ELR (cell line): ENCODE results near the gene IQSEC1.

Source experiments
- DNase-seq: peaks from one replicate; pipeline ENCODE4 v3.0.0-alpha.2; 2015; ENCODE audit warnings: low read depth

Gene IQSEC1

DNA sequence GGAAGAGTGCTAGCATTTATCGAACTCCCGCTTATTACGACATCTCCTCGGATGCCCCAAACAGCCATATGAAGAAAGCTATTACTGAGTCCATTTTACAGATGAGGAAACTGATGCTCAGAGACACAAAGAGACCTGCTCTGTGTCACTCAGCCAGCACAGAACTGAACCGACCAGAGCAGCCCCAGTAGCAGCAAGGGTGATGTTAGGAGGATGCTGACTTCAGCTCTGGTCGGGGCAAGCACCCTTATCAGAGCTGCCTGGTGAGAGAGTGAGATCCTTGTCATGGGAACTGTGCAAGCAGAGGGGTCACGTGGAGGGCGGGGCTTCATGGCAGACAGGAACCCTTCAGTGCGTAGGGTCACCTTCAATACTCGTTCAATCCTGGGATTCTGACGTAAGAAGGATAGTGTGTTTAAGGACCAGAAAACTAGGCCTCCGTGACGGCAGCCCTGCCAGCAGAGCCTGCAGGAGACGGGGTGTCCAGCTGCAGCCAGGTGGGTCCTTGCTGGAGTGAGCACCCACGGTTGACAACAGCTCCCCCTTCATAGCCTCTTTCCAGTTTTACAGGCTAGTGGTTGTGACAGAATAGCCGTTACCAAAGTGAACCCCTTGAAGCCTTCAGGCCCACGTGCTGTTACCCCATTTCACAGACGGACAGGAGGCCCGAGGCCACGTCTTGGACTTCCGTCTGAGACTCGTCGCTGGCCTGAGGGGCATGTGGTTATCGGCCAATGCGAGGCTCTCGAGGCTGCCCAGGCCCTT lies 12.0 kb upstream of the IQSEC1 start:
- no peak for DNase-seq

DNA sequence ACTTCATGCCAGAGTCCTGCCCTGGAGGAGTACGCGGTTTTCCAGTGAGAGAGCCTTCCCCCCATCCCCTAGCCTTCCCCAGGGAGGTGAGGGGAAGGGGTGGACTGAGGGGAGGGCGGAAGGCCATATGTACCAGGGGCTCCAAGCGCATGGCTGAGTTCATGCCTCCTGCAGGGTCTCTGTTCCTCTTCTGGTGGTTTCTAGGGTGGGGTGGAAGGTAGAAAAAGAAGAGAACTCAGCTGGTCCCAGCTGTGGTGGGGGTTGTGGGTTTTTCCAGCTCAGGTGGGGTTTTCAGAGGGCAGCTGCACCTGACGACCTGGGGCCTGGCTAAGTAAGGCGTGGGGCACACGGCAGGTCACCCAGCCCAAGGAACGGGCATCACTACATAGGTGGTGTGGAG lies 10.7 kb upstream of the IQSEC1 start:
- no peak for DNase-seq

DNA sequence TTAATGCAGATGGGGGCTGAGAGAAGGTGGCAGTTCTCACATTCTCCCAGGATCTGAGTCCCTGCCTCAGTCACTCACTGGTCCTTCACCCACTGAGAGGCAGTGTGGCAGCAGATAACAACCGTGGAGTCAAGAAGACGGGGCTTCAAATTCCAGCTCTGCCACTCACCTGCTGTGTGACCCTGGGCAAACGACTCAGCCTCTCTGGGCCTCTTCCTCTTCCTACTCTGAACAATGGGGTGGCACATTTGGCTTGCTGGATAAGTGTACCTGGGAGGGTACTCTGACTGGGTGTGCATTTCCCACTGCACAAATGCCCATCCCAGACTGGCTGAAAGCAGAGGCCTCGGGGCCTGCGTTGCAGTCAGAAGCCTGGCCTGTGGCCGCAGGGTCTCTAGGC lies 10.0 kb upstream of the IQSEC1 start:
- DNase-seq = no peak

DNA sequence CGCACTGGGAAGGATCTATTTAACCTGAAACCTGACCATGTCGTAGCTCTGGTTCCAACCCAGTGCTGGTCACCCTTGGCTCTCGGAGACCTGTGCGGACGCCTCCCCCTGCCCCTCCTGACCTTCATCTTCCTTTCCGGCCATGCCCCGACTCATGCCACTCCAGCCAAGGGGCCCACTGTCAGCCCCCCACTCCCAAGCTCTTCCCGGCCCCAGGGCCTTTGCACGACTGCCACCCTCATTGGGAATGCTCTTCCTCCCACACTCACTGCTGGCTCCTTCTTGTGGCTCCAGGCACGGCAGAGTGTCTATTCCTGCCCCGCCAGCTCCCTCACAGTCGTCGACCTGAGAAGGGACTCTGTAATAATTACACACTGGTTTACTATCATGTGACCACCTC lies 9.4 kb upstream of the IQSEC1 start:
- no peak for DNase-seq

DNA sequence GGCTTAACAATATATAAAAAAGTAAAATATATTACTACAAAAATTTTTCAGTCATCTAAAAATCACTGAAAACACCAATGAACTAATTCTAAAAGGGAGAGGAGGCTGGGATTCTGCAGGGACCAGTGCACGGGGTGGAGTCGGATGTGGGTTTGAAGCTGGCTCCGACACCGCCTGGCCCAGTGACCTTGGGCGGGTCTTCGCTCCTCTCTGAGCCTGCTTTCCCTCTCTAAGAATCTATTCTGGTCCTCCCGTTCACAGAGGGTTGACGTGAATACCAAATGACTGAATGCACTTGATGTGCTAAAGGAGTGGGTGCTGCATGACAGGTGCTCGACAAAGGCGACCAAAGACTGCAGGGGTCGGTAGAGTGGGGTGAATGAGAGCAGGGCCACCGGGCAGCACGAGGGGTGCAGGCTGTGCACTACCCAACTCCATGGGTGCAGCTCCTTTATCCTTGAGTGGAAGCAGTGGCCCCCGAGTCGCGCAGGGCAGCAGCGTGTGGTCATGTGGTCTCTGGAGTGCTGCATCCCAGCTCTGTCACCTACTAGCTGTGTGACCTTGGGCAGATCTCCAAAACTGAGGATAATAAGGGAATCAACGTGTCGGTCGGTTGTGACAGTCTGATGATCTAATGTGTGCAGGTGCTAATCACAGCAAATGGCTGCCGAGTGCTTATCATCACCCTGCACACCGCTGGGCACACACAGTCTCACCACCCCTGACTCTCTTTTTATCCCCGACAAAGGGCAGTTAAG lies 8.6 kb upstream of the IQSEC1 start:
- no peak for DNase-seq

DNA sequence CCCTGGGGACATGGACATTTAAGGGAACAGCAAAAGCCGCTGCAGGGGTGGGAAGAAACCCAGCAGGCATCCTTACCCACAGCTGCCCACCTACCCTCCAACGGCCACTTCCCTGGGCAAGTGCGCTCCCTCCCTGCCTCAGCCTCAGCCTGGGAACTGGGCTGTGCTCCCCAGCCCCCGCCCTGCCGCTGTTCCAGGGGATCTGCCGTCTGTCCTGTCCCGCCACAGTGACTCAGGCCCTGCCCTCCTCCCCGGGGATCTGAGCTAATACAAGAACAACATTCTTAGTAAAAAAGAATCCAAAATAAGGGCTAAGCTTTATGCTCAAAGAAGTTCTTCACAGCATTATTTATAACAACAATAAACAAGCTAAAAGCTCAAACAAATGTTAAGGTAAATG lies 7.4 kb upstream of the IQSEC1 start:
- DNase-seq = no peak

DNA sequence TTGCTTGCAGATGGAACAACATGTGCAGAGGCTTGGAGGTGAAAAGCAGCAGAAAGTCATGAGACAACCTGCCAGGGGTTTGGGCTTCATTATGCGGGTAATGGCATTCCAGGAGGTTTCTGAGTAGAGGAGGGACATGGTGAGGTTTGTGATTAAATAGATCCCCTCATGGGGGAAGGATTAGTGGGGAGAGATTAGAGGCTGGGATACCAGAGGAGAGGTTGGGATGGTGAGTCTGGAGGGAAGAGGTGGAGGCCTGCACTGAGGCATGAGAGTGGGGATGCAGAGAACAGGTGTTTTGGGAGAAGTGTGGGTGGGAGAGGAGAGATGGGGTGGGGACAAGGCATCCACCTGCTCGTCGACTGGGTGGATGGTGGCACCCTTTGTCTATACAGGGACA lies 6.8 kb upstream of the IQSEC1 start:
- DNase-seq = no peak

DNA sequence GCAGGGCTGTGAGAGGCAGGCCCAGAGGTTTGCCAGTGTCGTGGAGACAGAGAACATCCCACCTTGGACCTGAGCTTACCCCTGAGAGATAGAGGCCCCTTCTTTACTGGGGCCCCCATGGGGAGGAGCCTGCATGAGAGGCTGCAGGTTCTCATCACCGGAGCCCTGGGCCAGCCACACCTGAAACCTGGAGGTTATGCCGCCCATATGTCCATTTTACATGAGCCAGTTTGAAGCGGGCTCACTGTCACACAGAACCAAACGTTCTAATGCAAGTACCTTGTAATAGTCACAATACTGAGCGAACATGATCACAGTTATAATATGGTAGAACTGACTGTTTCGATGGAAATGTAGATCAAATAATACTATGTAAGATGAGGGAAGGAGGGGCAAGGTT lies 6.3 kb upstream of the IQSEC1 start:
- DNase-seq = no peak

DNA sequence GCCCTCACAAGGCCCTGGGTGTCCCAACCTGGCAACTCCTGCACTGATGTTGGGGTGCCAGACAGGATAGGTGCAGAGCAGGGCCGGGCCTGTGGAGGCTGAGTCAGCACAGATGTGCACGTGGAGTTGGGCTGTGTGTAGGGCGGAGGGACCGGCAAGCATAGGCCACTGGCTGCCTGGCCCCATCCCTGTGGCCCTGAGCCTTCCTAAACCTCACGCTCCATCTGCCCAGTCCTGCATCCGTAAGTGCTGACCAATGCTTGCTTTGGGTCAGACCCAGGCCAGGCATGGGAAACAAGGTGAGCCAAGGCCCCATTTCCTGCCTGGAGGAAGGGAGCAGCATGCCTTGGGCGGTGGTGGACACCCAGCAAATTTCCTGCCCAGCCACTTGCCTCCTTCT lies 5.8 kb upstream of the IQSEC1 start:
- DNase-seq = no peak

DNA sequence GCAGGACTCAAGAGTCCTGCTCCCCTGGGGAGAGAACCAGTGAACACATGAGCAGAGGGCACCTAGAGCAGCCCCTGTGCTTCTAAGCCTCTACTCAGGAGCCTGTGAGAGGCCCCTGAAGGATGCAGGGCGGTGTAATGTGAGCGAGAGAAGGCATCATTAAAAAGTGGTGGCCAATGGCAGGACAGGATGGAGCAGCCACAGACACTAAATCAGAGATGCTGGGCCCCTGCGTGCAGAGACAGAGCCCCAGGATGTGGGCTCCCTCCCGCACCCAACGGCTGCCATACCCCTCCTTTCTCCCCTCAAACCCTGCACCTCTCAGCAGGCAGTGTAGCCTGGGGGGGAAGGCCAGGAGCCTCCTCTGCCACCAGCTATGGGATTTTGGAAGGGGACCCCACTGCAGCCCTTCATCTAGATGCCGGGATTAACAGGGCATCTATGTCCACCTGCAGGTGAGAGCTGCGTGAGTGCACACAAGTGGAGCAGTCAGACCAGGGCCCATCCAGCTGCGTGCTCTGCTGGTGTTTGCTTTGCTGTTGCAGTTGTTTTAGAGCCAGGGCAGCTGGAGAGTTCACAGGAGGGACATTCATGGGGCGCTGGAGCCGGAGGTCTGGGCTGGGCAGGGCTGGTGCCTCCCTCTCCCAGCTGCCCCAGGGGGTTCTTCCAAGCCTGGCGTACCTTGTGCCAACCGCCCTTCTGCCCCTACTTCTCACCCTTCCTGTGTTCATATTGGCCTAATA lies 5.1 kb upstream of the IQSEC1 start:
- no peak for DNase-seq

DNA sequence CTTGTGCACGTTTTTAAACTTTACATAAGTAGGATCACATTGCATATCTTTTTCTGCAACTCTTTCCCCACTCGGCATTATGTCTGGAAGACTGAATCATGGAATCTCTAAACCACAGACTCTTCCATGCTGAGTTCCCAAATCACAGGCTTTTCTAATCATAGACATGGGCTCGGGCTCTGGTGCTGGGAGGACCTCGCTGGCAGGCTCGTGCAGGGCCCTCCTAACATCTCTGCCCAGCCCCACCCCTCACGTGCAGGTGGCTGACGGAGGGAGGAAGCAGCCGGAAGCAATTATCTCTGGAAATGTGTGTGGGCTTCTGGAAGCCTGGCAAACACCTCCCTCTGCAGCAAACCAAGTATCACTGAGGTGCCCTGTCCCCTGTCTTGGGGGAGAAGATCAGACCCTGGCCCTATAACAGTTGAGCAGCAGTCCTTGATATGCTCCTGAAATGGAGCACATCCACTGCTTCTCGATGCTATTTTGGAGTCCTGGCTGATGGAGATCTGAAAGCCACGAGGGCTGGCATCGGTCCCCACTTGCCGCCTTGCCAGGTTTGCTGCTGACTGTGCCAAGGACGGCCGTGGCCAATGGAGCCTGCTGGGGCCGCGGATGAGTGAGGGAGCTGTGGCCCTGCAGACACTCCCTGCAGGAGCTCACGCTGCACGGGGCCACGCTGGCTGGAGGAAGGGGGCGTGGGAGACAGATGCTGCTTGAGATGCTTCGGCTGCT lies 4.4 kb upstream of the IQSEC1 start:
- DNase-seq = no peak

DNA sequence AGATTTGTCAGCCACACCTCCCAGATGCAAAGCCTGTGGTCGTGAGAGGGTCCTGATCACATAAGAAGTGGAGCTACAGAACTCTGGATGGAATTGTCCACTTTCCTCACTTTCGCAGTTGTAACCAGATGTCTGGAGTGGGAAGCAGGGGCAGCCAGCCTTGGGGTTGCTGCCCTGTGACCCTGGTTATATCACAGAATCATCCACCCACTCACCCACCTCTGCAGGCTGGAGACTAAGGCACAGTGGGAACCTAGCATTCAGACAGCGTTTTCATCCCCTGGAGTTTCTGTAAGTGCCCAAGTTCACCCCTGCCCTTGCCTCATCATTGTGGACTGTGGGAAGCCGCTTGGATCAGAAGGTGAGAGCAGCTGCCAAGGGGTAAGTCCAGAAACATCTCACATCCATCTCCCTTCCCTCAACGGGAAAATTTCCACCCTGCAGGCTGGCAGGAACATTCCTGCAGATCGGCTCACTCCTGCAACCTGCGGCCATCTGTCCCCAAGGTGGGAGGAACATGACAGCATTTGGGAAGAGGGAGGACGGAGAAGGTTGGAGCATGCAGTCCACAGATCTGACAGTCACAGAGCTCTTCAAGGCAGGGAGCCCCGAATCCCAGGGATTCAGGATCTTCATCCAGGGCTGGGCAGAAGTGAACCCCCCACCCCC lies 2.9 kb upstream of the IQSEC1 start:
- DNase-seq = no peak

DNA sequence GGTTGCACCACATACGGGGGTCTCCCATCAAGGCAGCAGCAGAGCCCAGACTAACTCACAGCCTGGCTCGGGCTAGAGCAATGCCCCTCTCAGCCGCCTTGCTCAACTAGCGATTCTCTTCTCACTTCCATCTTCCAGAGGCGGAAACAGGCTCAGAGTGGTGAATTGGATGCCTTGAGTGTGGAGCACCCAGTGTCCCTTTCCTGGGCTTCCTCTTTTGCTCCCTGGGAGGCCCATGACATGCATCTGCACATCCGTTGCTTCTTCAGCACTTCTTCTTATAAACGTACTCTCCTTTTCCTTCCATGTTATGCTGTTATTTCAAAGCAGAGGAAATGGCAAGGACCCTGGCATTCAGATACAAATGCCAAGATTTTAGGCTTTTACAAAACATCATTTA lies 2.1 kb upstream of the IQSEC1 start:
- no peak for DNase-seq

DNA sequence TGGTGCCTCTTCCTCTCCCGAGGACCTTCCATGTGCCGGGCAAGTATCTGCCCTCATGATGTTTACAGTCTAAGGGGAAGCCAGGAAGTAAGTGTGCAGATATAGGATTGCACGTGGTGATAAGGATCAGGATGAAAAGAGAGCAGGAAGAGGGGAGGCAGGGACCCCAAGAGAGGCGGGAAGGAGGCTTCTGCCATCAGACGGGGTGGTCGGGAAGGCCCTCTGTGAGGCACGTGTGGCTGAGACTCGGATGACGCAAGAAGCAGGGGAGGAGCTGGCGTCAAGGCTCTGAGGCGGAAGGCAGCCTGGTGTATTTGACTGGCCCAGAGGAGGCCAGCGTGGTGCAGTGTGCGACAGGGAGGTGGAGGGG lies 762 bp upstream of the IQSEC1 start:
- DNase-seq = no peak

DNA sequence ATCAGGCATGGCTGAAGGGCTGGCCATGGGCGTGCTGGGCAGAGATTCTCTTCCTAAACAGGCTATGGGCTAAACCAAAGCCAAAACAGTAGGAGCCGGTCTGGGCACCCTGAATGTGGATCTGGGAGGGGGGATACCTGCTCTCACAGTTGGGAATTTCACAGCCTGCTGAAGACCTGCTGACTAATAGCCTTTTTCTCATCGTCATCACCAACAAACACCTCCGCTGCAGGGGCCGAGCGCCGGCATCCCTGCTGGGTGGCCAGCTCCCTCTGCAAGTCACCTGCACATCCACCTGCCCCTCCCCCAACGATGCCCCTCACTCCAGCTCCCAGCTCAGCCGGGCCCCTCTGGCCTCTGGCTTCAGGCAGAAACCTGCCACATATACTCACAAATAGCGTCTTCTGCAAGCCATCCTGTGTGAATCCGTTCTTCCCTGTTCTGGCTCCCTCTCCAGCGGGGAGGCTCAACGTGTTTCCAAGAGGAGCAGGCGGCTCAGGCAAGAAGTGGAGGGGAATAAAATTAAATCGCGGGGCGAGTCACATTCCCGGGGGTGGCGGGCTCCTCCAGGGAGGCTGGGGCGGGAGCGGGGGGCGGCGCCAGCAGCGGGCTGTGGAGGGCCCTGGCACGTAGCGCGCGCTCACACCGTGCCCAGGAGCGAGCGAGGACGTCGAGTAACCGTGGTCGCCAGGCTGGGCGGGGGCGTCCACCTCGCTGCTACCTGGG lies 466 bp downstream of the IQSEC1 start:
- DNase-seq = no peak

DNA sequence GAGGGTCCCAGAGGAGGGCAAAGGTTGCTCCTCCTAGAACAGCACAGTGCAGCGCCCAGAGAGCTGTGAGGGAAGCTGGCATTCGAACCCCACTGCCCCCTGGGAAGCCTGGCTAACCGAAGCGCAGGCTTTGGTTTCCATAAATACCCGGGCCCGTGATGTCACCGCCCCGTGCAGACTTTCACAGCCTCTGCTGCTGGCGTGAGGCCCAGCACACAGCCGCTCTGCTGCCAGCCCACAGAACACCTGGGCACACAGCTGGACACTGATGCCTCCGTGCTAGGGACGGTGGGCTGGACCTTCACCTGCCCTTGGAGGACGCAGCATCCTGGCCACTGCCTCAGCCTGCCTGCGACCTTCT lies 1.0 kb downstream of the IQSEC1 start:
- no peak for DNase-seq

DNA sequence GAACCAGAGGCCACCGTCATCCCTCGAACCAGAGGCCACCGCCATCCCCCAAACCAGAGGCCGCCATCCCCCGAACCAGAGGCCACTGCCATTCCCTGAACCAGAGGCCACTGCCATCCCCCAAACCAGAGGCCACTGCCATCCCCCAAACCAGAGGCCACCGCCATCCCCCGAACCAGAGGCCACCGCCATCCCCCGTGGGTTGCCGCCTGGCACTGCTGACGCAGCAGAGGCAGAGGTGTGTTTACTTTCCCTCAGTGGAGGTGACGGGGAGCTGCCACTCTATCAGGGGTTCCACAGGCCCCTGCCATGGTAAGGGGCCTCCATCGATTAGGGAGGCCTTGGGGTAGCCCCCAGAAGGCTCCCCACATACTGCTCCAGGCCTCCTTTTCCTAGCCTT lies 1.5 kb downstream of the IQSEC1 start:
- no peak for DNase-seq

DNA sequence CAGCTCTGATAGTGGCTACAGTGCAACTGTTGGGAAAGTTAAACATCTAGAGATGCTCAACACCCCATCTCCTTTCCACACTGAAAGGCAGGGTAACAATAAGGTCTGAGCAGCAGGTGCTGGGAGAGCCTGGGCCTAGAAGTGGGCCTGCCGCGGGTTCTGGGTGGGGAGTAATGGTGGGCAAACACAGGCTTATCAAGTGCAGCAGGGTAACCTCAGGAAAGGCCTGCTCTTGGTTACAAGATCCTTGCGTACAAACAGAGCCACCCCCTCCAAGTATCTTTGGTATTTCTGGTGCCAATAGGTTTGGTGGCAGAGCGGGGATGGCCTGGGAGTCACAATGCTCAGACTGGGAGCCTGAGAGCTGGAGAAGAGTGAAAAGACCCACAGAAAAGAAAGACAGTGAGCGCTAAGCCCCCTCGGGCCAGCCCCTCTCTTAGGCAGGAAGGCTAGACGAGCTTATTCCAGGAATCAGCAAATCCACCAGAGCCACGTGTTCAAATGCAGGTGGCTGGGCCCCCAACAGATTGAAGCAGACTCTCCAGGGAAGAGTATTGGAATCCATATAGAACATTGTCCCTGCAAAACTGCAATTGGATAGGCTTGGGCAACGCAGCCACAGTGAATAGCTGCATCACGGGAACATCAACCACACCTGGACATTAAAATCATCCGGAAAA lies 2.7 kb downstream of the IQSEC1 start:
- DNase-seq = no peak

DNA sequence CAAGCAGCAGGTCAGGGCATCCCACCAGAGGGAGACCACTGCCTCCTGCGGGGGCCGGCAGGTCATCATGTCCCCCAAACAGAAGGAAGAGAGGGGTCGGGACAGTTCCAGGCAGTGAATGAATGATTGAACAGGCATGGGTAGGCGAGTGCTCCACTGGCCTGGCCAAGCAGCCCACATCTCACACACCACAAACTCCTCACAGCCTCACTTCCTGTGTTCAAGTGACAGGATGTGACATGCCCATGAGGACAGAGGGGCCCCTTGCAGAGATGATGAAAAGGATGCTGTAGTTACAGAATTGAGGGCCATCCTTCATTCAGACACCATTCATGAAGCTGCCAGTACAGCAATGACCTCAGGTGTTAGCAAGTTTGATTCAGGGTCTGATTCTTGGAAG lies 3.7 kb downstream of the IQSEC1 start:
- DNase-seq = no peak

DNA sequence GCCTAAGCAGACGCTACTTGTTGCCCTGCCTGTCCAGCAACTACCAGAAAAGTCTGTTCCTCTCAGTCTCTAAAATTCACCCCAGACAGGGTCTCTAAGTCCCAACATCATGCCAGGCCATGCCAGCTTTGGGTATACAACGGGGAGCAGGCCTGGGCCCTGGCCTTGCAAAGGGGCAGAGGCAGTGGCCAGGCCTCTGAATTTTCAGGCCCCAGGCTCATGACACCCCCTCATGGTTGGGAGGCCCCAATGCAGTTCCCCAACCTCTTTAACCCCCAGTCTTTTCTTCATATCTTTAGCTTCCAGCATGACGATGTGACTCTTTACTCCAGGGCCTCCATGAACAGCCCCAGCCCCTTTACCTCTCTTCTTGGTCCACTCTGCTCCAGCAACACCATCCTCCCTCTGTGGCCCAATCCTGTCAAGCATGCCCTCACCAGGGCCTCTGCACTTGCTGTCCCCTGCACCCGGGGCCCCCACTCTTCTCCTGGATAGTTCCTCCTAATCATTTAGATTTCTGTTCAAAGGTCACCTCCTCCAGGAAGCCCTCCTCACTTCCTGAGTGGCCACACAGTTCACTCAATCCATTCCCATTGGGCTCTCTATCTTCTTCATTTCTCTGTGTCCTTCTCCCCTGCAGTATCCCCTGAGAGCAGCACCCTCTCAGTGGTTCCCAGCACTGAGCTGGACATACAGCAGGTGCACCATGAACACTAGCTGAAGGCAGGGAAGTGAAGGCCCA lies 4.8 kb downstream of the IQSEC1 start:
- DNase-seq = no peak
